ENCODE results near the gene CPM.

CPM gene

GRCh38 chr12:68876461-68876860 lies 56.5 kb downstream of the CPM start:
- DNase-seq = no peak
- Histone ChIP-seq H3K27me3 (ENCODE audit: insufficient read depth, low read depth, severe bottlenecking) (no peaks in the 10 kb centered on the region), H3K27ac (no peak overlapping the region), H3K36me3 (no peaks in the 10 kb centered on the region), H3K9me3 (ENCODE audit: severe bottlenecking) (no peaks in the 10 kb centered on the region), H3K4me3 (ENCODE audit: low read depth, low read length) (no peak overlapping the region)
- TF ChIP-seq CTCF (IDR thresholded peaks at IDR 0.05; ENCODE audit: low read depth, low read length) = no peak

GRCh38 chr12:68873316-68873715 lies 59.7 kb downstream of the CPM start:
- Histone ChIP-seq H3K27ac (no peak overlapping the region), H3K36me3 (no peaks in the 10 kb centered on the region), H3K4me3 (ENCODE audit: low read depth, low read length) (no peak overlapping the region), H3K27me3 (ENCODE audit: insufficient read depth, low read depth, severe bottlenecking) (no peaks in the 10 kb centered on the region), H3K9me3 (ENCODE audit: severe bottlenecking) (no peaks in the 10 kb centered on the region)
- TF ChIP-seq CTCF (IDR thresholded peaks at IDR 0.05; ENCODE audit: low read depth, low read length) = no peak
- no peak for DNase-seq

GRCh38 chr12:68871921-68872320 lies 61.0 kb downstream of the CPM start:
- no peak for TF ChIP-seq CTCF (IDR thresholded peaks at IDR 0.05; ENCODE audit: low read depth, low read length)
- peak; percentile 17 for DNase-seq
- Histone ChIP-seq H3K27ac (no peak overlapping the region), H3K27me3 (ENCODE audit: insufficient read depth, low read depth, severe bottlenecking) (no peaks in the 10 kb centered on the region), H3K9me3 (ENCODE audit: severe bottlenecking) (no peaks in the 10 kb centered on the region), H3K36me3 (no peaks in the 10 kb centered on the region), H3K4me3 (ENCODE audit: low read depth, low read length) (no peak overlapping the region)

GRCh38 chr12:68871396-68871795 lies 61.6 kb downstream of the CPM start:
- Histone ChIP-seq H3K36me3 (no peaks in the 10 kb centered on the region), H3K4me3 (ENCODE audit: low read depth, low read length) (no peak overlapping the region), H3K27me3 (ENCODE audit: insufficient read depth, low read depth, severe bottlenecking) (no peaks in the 10 kb centered on the region), H3K9me3 (ENCODE audit: severe bottlenecking) (no peaks in the 10 kb centered on the region), H3K27ac (no peak overlapping the region)
- TF ChIP-seq CTCF (IDR thresholded peaks at IDR 0.05; ENCODE audit: low read depth, low read length) = no peak
- no peak for DNase-seq

GRCh38 chr12:68870443-68870842 lies 62.5 kb downstream of the CPM start:
- no peak for TF ChIP-seq CTCF (IDR thresholded peaks at IDR 0.05; ENCODE audit: low read depth, low read length)

GRCh38 chr12:68870011-68870410 lies 63.0 kb downstream of the CPM start:
- no peak overlapping the region for H3K4me3 ChIP-seq (ENCODE audit: low read depth, low read length)
- TF ChIP-seq CTCF (IDR thresholded peaks at IDR 0.05; ENCODE audit: low read depth, low read length) = no peak
- no peaks in the 10 kb centered on the region for H3K9me3 ChIP-seq (ENCODE audit: severe bottlenecking)
- H3K27ac ChIP-seq = no peak overlapping the region
- H3K36me3 ChIP-seq = no peaks in the 10 kb centered on the region
- DNase-seq = no peak
- H3K27me3 ChIP-seq (ENCODE audit: insufficient read depth, low read depth, severe bottlenecking) = no peaks in the 10 kb centered on the region

More at GRCh38 chr12:68870443-68870842, 62.5 kb downstream of the CPM start:
- no peak for DNase-seq
- no peaks in the 10 kb centered on the region for H3K9me3 ChIP-seq (ENCODE audit: severe bottlenecking)
- H3K27ac ChIP-seq = no peak overlapping the region
- no peaks in the 10 kb centered on the region for H3K27me3 ChIP-seq (ENCODE audit: insufficient read depth, low read depth, severe bottlenecking)
- no peaks in the 10 kb centered on the region for H3K36me3 ChIP-seq
- no peak overlapping the region for H3K4me3 ChIP-seq (ENCODE audit: low read depth, low read length)
